K562 (cell line): ENCODE results near the gene SENP8. TPM values are rescaled to one million over a fixed set of nuclear protein-coding genes. Genes with fewer than 3 reads are reported as not detected.

Source experiments
- ATAC-seq: fragments of 200-7000 bp; cut with Tn5 transposase; 3 replicates; pipeline ENCODE4 v1.9.1; 2020; ENCODE audit warnings: moderate library complexity
- BruUV-seq: library from RNA; stranded (reverse); fragments of 400-500 nt; replicated peaks from 2 replicates; lab custom pipeline; 2021; lab: Mats Ljungman, UMichigan
- CTCF ChIA-PET: fragments of 300-600 bp; formaldehyde crosslinking; extraction: SDS; loops from one replicate; lab custom pipeline; 2021; ENCODE audit warnings: low intra/inter-chr PET ratio; lab: Yijun Ruan, JAX
- POLR2A ChIA-PET: fragments of 300-600, 350-650 bp; sonication (Branson Sonifier 250); formaldehyde crosslinking; extraction: SDS; loops from one replicate; lab custom pipeline; 2021; ENCODE audit warnings: antibody characterized with exemption, inconsistent platforms; lab: Yijun Ruan, JAX
- DNase-seq, 4 experiments: peaks; one replicate each; pipeline versions ENCODE4 v3.0.0 to v3.0.0-alpha.2; 2011 to 2018; ENCODE audit warnings: low spot score in 3 of 4, mixed read lengths in 3 of 4; ENCODE audit errors: extremely low read depth in 1 of 4
- FAIRE-seq: peaks from 2 replicates; lab custom pipeline; 2011; peaks lifted over from hg19 to GRCh38; lab: Jason Lieb, UNC
- H2AFZ ChIP-seq: 2 replicates; pipeline ENCODE4 v1.6.0; 2011; ENCODE audit warnings: low read depth, low read length, control low read depth, inconsistent platforms
- H3K27ac ChIP-seq: fragments of 200-600 bp; 3 replicates; pipeline ENCODE4 v1.8.0; 2011; ENCODE audit warnings: low read depth, mild to moderate bottlenecking, control low read depth, inconsistent platforms, low read length, moderate library complexity, mixed read lengths; ENCODE audit errors: extremely low read depth
- H3K27me3 ChIP-seq, 2 experiments: fragments of 300-600 bp in 1 of 2; 2 replicates in 1 of 2; 3 replicates in 1 of 2; pipeline versions ENCODE4 v1.6.0 to v1.8.0; 2011; ENCODE audit warnings: inconsistent platforms in 2 of 2, low read length in 2 of 2, mild to moderate bottlenecking in 1 of 2, mixed read lengths in 1 of 2, moderate library complexity in 1 of 2; ENCODE audit not compliant: control insufficient read depth in 2 of 2, insufficient read depth in 2 of 2
- H3K36me3 ChIP-seq: fragments of 300-600 bp; 3 replicates; pipeline ENCODE4 v1.8.0; 2011; ENCODE audit warnings: mild to moderate bottlenecking, low read length, inconsistent platforms; ENCODE audit not compliant: control insufficient read depth, insufficient read depth
- H3K4me1 ChIP-seq, 2 experiments: fragments of 200-600 bp in 1 of 2; replicated peaks in 1 of 2; 2 replicates in 1 of 2; 3 replicates in 1 of 2; pipeline versions ENCODE4 v1.5.1 to v1.8.0; 2011; ENCODE audit warnings: inconsistent platforms in 2 of 2, low read length in 2 of 2, mild to moderate bottlenecking in 1 of 2, mixed read lengths in 1 of 2, moderate library complexity in 1 of 2; ENCODE audit not compliant: control insufficient read depth in 2 of 2, insufficient read depth in 2 of 2
- H3K4me2 ChIP-seq: 2 replicates; pipeline ENCODE4 v1.6.1; 2011; ENCODE audit warnings: low read length, control low read depth, inconsistent platforms, mixed read lengths; ENCODE audit not compliant: insufficient read depth
- H3K4me3 ChIP-seq: fragments of 200-600 bp; sonication (generic), shearing (Covaris generic); 2 replicates; pipeline ENCODE4 v1.5.1; 2016; ENCODE audit warnings: control low read depth, inconsistent platforms
- H3K79me2 ChIP-seq: fragments of 200-600 bp; 3 replicates; pipeline ENCODE4 v1.8.0; 2011; ENCODE audit warnings: low read length, inconsistent platforms; ENCODE audit not compliant: control insufficient read depth, insufficient read depth
- H3K9ac ChIP-seq, 2 experiments: 2 replicates each; pipeline versions ENCODE4 v1.6.0 to v1.6.1; 2011; ENCODE audit warnings: low read depth in 2 of 2, low read length in 2 of 2, control low read depth in 1 of 2, inconsistent platforms in 1 of 2, mild to moderate bottlenecking in 1 of 2, mixed read lengths in 1 of 2; ENCODE audit not compliant: insufficient read depth in 1 of 2
- H3K9me1 ChIP-seq: one replicate; pipeline ENCODE4 v1.6.0; 2011; ENCODE audit warnings: inconsistent platforms, mild to moderate bottlenecking, low read length, moderate library complexity; ENCODE audit not compliant: control insufficient read depth, insufficient read depth
- H3K9me3 ChIP-seq: replicated peaks from 2 replicates; pipeline ENCODE4 v1.5.1; 2011; ENCODE audit warnings: low read depth, low read length, inconsistent platforms; ENCODE audit not compliant: control insufficient read depth, insufficient read depth
- H4K20me1 ChIP-seq: replicated peaks from 2 replicates; pipeline ENCODE4 v1.6.1; 2011; ENCODE audit warnings: low read length, inconsistent platforms, mixed read lengths; ENCODE audit not compliant: control insufficient read depth, insufficient read depth
- BCOR ChIP-seq: fragments of 450-650 bp; IDR thresholded peaks from 2 replicates; pipeline ENCODE4 v1.6.1; 2016
- ETV1 ChIP-seq: fragments of 450-650 bp; conservative IDR thresholded peaks from 2 replicates; pipeline ENCODE4 v1.6.1; 2016; ENCODE audit warnings: missing genetic modification characterization, control low read depth, low read depth, missing compliant biosample characterization
- HIVEP1 ChIP-seq: fragments of 250-450 bp; sonication (Bioruptor Pico); IDR thresholded peaks from 2 replicates; pipeline ENCODE4 v1.4.0; 2020; ENCODE audit warnings: mild to moderate bottlenecking
- IRF2 ChIP-seq: sonication (generic); formaldehyde crosslinking; IDR thresholded peaks from 2 replicates; pipeline ENCODE4 v1.8.1; 2022; ENCODE audit warnings: mild to moderate bottlenecking, missing genetic modification reagents
- PBX2 ChIP-seq, 2 experiments: IDR thresholded peaks in 1 of 2; conservative IDR thresholded peaks in 1 of 2; 2 replicates each; pipeline ENCODE4 v1.6.1; 2016; ENCODE audit warnings: low read depth in 2 of 2, mild to moderate bottlenecking in 1 of 2, missing compliant biosample characterization in 1 of 2, missing genetic modification characterization in 1 of 2, moderate library complexity in 1 of 2
- SAFB2 ChIP-seq: fragments of 200-400 bp; formaldehyde crosslinking; IDR thresholded peaks from 2 replicates; pipeline ENCODE4 v1.6.1; 2018; ENCODE audit warnings: borderline replicate concordance, low read length, low read depth, moderate library complexity; ENCODE audit not compliant: severe bottlenecking
- SP1 ChIP-seq: sonication (generic); formaldehyde crosslinking; IDR thresholded peaks from 2 replicates; pipeline ENCODE4 v1.8.1; 2022; ENCODE audit warnings: mild to moderate bottlenecking, missing genetic modification reagents
- TARDBP ChIP-seq: fragments of 450-650 bp; IDR thresholded peaks from 2 replicates; pipeline ENCODE4 v1.6.1; 2016
- ZNF274 ChIP-seq: IDR thresholded peaks from 2 replicates; pipeline ENCODE4 v1.6.1; 2011; ENCODE audit warnings: low read depth, mild to moderate bottlenecking, low read length, moderate library complexity, borderline replicate concordance
- ZNF282 ChIP-seq: sonication (generic); formaldehyde crosslinking; IDR thresholded peaks from 2 replicates; pipeline ENCODE4 v1.8.1; 2023; ENCODE audit warnings: missing genetic modification reagents
- ZNF347 ChIP-seq: fragments of 450-650 bp; formaldehyde crosslinking; IDR thresholded peaks from 2 replicates; pipeline ENCODE4 v1.4.0; 2020; ENCODE audit warnings: low read depth, mild to moderate bottlenecking, moderate library complexity
- ZNF512 ChIP-seq: IDR thresholded peaks from 2 replicates; pipeline ENCODE4 v1.6.1; 2016; ENCODE audit warnings: missing genetic modification characterization, missing compliant biosample characterization
- ZNF75A ChIP-seq: fragments of 450-650 bp; formaldehyde crosslinking; IDR thresholded peaks from 2 replicates; pipeline ENCODE4 v1.4.0; 2020; ENCODE audit warnings: mild to moderate bottlenecking
- WGBS: fragments of 100-300 bp; shearing (Covaris generic); methylation state at CpG from one replicate; pipeline ENCODE4 v1.1.6; 2016; ENCODE audit warnings: low coverage, mixed read lengths; ENCODE audit not compliant: insufficient coverage; ENCODE audit errors: missing lambda C conversion rate; 5-methylcytosine and 5-hydroxymethylcytosine counted together
- in situ Hi-C: fragments of 300-500 bp; cut with MboI; formaldehyde crosslinking; loops from 4 replicates; pipeline ENCODE4 v1.15.0; 2018; ENCODE audit warnings: inconsistent platforms, mixed read lengths
- intact Hi-C: fragments of 100-400 bp; cut with micrococcal nuclease; formaldehyde crosslinking; loops from 2 replicates; pipeline ENCODE4 v1.14.2; 2022
- polyA plus RNA-seq, 8 experiments: library from polyadenylated mRNA; depleted of rRNA in 4 of 8; stranded (reverse) in 5 of 8; unstranded in 3 of 8; fragments of >200 nt; fragmentation: Nextera tagmentation in 2 of 8; fragmentation: Illumina TruSeq in 1 of 8; extraction: Ambion mirVana in 2 of 8; extraction: Trizol in 1 of 8; gene quantifications; 2 replicates each; pipeline versions ENCODE4 v1.2.1 to v1.2.3, GENCODE V29; 2011 to 2014; ENCODE audit warnings: inconsistent platforms in 1 of 8, missing spikeins in 1 of 8
- total RNA-seq, 7 experiments: library from RNA; depleted of rRNA in 6 of 7; stranded (reverse); fragments of >200 nt in 6 of 7; fragmentation: Illumina TruSeq in 2 of 7; extraction: Trizol in 2 of 7; gene quantifications; 2 replicates each; pipeline versions ENCODE4 v1.2.1 to v1.2.3, GENCODE V29; 2011 to 2021; ENCODE audit warnings: low replicate concordance in 1 of 7
- TF ChIP-seq, protein P1 (sequence below), 2 experiments: fragments of 450-650 bp; conservative IDR thresholded peaks; 2 replicates each; pipeline ENCODE4 v1.6.1; 2017; ENCODE audit warnings: mild to moderate bottlenecking in 2 of 2, moderate library complexity in 2 of 2

SENP8 gene
- total and polyA plus RNA-seq, 9 of the 15 experiments (the other 6 are each of a cell fraction or from before 2014, with no cell fraction given) = 1.4 to 5.4 (median 2.4) TPM

GRCh38 chr15:72178976-72179585 lies 60.9 kb downstream of the SENP8 start:
- FAIRE-seq (no peak), DNase-seq (no peak), ATAC-seq (no peak)
- H3K9me1 ChIP-seq = no peaks in the 10 kb centered on the region
- intact Hi-C loops (no loop called here), in situ Hi-C loops (no loop called here)
- H3K4me3 ChIP-seq = no peak overlapping the region
- peaks cover 9% of the 10 kb centered on the region; the same call in 1 of the 2 replicates for H4K20me1 ChIP-seq
- H3K79me2 ChIP-seq = no peaks in the 10 kb centered on the region
- no peaks in the 10 kb centered on the region for H3K9me3 ChIP-seq
- no peak overlapping the region for H3K27ac ChIP-seq
- H3K4me2 ChIP-seq = no peak overlapping the region
- H3K27me3 ChIP-seq = peaks cover 52 to 78% of the 10 kb centered on the region in 2 experiments
- no peak for TF ChIP-seq BCOR
- TF ChIP-seq TARDBP = no peak
- no peak for TF ChIP-seq IRF2
- TF ChIP-seq ETV1 (tag) = no peak
- TF ChIP-seq ZNF274 = no peak
- no peak for TF ChIP-seq SAFB2
- TF ChIP-seq ZNF512 (tag) = no peak
- TF ChIP-seq PBX2 (CRISPR knock-in tag; IDR thresholded peaks at IDR 0.05; ENCODE audit: low read depth) = no peak
- no peak for TF ChIP-seq PBX2 (tag; conservative IDR thresholded peaks at IDR 0.05; ENCODE audit: low read depth)
- TF ChIP-seq, protein P1, sequence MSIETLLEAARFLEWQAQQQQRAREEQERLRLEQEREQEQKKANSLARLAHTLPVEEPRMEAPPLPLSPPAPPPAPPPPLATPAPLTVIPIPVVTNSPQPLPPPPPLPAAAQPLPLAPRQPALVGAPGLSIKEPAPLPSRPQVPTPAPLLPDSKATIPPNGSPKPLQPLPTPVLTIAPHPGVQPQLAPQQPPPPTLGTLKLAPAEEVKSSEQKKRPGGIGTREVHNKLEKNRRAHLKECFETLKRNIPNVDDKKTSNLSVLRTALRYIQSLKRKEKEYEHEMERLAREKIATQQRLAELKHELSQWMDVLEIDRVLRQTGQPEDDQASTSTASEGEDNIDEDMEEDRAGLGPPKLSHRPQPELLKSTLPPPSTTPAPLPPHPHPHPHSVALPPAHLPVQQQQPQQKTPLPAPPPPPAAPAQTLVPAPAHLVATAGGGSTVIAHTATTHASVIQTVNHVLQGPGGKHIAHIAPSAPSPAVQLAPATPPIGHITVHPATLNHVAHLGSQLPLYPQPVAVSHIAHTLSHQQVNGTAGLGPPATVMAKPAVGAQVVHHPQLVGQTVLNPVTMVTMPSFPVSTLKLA (conservative IDR thresholded peaks at IDR 0.05) = no peak
- TF ChIP-seq ZNF75A (CRISPR knock-in tag) = no peak
- no peak for TF ChIP-seq ZNF282 (CRISPR knock-in tag)
- no peak for TF ChIP-seq HIVEP1 (CRISPR knock-in tag)
- TF ChIP-seq SP1 (CRISPR knock-in tag) = no peak
- TF ChIP-seq ZNF347 (CRISPR knock-in tag) = no peak
- no peak overlapping the region for H2AFZ ChIP-seq
- BruUV-seq = no TSS peak
- 2% methylated on average over 12 of the region's 13 CpGs for WGBS
- H3K9ac ChIP-seq = no peak overlapping the region
- ChIA-PET CTCF (no interaction called here), POLR2A (interaction anchor here (0.6 to 1.1 kb wide), 2 partner anchors 11 to 266 kb away, joined by 4 read pairs; no protein-coding TSS in a partner anchor)
- H3K4me1 ChIP-seq = peaks cover 0 to 2% of the 10 kb centered on the region in 2 experiments; a peak in 2 of 5 replicates
- H3K36me3 ChIP-seq = no peaks in the 10 kb centered on the region
